WI38 (cell line): ENCODE measurements around the gene POU2AF3.

Experiments
- H3K4me3 ChIP-seq: 2 replicates; pipeline ENCODE4 v1.5.1; 2011; ENCODE audit warnings: low read depth, mild to moderate bottlenecking, control low read depth, low read length
- TF ChIP-seq, protein P1 (sequence below): IDR thresholded peaks from 2 replicates; pipeline ENCODE4 v1.5.1; 2012; ENCODE audit warnings: low read depth, mild to moderate bottlenecking, control low read depth, low read length

POU2AF3 gene

GRCh38 chr11:111301004-111301841 lies 2.9 kb downstream of the POU2AF3 start:
- H3K4me3 ChIP-seq, result no peak overlapping the region
- TF ChIP-seq, protein P1, sequence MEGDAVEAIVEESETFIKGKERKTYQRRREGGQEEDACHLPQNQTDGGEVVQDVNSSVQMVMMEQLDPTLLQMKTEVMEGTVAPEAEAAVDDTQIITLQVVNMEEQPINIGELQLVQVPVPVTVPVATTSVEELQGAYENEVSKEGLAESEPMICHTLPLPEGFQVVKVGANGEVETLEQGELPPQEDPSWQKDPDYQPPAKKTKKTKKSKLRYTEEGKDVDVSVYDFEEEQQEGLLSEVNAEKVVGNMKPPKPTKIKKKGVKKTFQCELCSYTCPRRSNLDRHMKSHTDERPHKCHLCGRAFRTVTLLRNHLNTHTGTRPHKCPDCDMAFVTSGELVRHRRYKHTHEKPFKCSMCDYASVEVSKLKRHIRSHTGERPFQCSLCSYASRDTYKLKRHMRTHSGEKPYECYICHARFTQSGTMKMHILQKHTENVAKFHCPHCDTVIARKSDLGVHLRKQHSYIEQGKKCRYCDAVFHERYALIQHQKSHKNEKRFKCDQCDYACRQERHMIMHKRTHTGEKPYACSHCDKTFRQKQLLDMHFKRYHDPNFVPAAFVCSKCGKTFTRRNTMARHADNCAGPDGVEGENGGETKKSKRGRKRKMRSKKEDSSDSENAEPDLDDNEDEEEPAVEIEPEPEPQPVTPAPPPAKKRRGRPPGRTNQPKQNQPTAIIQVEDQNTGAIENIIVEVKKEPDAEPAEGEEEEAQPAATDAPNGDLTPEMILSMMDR, result no peak

- TF ChIP-seq, protein P1, result no peak
- H3K4me3 ChIP-seq, result no peak overlapping the region
Observed at GRCh38 chr11:111301842-111302118, 3.4 kb downstream of the POU2AF3 start.

DNA sequence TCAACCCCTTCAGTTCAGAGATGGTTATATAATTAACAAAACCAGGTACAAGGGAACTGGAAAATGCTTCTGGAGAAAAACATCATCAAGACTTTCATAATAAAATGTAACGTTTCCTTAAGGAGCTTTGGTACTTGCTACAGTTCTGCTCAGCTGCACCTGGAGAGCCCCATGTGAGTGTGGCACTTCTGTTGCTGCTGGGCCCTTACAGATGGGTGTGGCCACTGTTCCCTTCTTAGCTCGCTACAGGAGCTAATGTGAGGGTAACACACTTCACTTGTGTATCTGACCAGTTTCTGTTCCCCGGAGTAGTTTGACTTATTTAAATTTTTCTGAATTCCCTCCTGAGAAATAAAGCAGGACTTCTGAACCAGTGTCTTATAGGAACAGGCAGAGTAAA lies 4.0 kb downstream of the POU2AF3 start:
- no peak overlapping the region for H3K4me3 ChIP-seq
- TF ChIP-seq, protein P1, result no peak

- H3K4me3 ChIP-seq, result no peak overlapping the region
- TF ChIP-seq, protein P1, result no peak
Observed at GRCh38 chr11:111303461-111303860, 5.1 kb downstream of the POU2AF3 start.

DNA sequence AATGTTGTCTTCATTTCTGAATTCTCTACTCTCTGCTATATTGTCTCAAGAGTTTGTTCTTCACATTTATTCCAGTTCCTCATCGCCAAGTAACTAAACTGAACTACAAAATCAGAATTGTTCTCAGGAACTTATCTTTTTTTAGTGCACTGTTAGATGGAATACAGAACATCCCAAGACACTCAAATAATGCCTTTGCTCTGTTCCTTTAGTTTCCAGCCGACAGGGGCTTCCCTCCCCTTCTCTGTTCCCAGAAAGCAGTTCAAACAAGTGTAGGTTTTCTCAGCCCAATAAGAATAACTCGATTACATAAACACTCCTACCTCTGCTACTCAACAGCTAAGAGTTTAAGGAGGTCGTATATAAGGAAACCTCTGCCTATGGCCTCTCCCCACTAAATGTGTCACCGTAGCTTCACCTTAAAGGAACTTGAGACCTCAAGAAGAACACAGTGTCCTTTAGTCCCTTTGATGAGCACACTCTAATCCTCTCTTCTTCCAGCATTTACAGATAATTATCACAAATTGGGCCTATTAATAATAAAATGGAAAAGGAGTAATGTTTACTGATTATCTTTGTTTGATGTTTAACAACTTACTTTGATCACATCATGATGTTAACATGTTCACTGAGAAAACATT lies 6.9 kb downstream of the POU2AF3 start:
- TF ChIP-seq, protein P1, result no peak
- H3K4me3 ChIP-seq, result no peak overlapping the region

- no peak overlapping the region for H3K4me3 ChIP-seq
- TF ChIP-seq, protein P1, result no peak
Observed at GRCh38 chr11:111305876-111306275, 7.5 kb downstream of the POU2AF3 start.

DNA sequence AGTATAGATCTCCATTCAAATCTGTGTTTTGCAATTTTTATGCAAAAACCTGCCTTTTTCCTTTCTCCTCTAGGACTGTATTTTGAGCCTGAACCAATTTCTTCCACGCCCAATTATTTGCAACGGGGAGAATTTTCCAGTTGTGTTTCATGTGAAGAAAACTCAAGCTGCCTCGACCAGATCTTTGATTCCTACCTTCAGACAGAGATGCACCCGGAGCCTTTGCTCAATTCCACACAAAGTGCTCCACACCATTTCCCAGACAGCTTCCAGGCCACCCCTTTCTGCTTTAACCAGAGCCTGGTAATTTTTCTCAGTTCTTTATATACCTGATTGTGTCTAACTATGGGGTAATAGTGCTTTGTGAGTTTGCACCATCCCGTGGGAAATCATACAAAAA lies 8.0 kb downstream of the POU2AF3 start:
- H3K4me3 ChIP-seq, result no peak overlapping the region
- TF ChIP-seq, protein P1, result no peak
